Endodermal cell (in vitro differentiated cells): ENCODE data around the gene CENPP. TPM values are rescaled to one million over a fixed set of nuclear protein-coding genes. Genes with fewer than 3 reads are reported as not detected.

Experiments used
- DNase-seq: peaks from one replicate; pipeline ENCODE4 v3.0.0-alpha.2; 2017
- H3K27ac ChIP-seq: 2 replicates; pipeline ENCODE4 v1.5.1; 2013; ENCODE audit warnings: mild to moderate bottlenecking, low read depth, low read length, moderate library complexity
- H3K27me3 ChIP-seq: 2 replicates; pipeline ENCODE4 v1.6.1; 2013; ENCODE audit warnings: mild to moderate bottlenecking, low read length, moderate library complexity; ENCODE audit not compliant: insufficient read depth, control insufficient read depth, poor library complexity, severe bottlenecking
- H3K36me3 ChIP-seq: 2 replicates; pipeline ENCODE4 v1.7.0; 2013; ENCODE audit warnings: mild to moderate bottlenecking, low read length, moderate library complexity; ENCODE audit not compliant: control insufficient read depth, insufficient read depth
- H3K4me1 ChIP-seq: one replicate; pipeline ENCODE4 v1.7.0; 2013; ENCODE audit warnings: low read length; ENCODE audit not compliant: control insufficient read depth, insufficient read depth
- H3K4me3 ChIP-seq: 2 replicates; pipeline ENCODE4 v1.5.1; 2013; ENCODE audit warnings: mild to moderate bottlenecking, low read length, moderate library complexity
- H3K9ac ChIP-seq: 2 replicates; pipeline ENCODE4 v1.6.1; 2013; ENCODE audit warnings: mild to moderate bottlenecking, low read length, moderate library complexity; ENCODE audit not compliant: poor library complexity, severe bottlenecking; ENCODE audit errors: extremely low read depth
- H3K9me3 ChIP-seq: 2 replicates; pipeline ENCODE4 v1.6.1; 2013; ENCODE audit warnings: mild to moderate bottlenecking, low read length, moderate library complexity; ENCODE audit not compliant: control insufficient read depth
- H3K27ac Mint-ChIP-seq: 2 replicates; pipeline ENCODE4 v1.8.0; 2020; ENCODE audit warnings: mixed read lengths
- H3K27me3 Mint-ChIP-seq: 2 replicates; pipeline ENCODE4 v1.8.0; 2021; ENCODE audit warnings: mild to moderate bottlenecking, mixed read lengths; ENCODE audit not compliant: insufficient read depth
- H3K36me3 Mint-ChIP-seq: 2 replicates; pipeline ENCODE4 v1.8.0; 2020; ENCODE audit warnings: low read depth, mixed read lengths
- H3K4me1 Mint-ChIP-seq: 2 replicates; pipeline ENCODE4 v1.8.0; 2020; ENCODE audit warnings: mixed read lengths
- H3K4me3 Mint-ChIP-seq: 2 replicates; pipeline ENCODE4 v1.8.0; 2020; ENCODE audit warnings: mild to moderate bottlenecking, moderate library complexity, mixed read lengths
- H3K9me3 Mint-ChIP-seq: 2 replicates; pipeline ENCODE4 v1.8.0; 2020; ENCODE audit warnings: mild to moderate bottlenecking, mixed read lengths
- WGBS, 2 experiments: methylation state at CpG; one replicate each; pipeline versions ENCODE4 v1.1.5 to v1.1.7; 2013; ENCODE audit warnings: missing lambda C conversion rate in 2 of 2, mixed read lengths in 1 of 2; ENCODE audit not compliant: insufficient coverage in 1 of 2, insufficient read length in 1 of 2; 5-methylcytosine and 5-hydroxymethylcytosine counted together
- total RNA-seq, 2 donors: library from RNA; stranded (reverse); fragmentation: NEBNext Ultra II Directional in 1 of 2; extraction: Animal tissue kit (Norgen Biotek cat#: 25700) in 1 of 2; gene quantifications; 2 replicates in 1 of 2; 3 replicates in 1 of 2; pipeline ENCODE4 v1.2.1, GENCODE V29; 2021
- TF ChIP-seq, protein P1 (sequence below): fragments of 200-600 bp; sonication (generic); conservative IDR thresholded peaks from 2 replicates; pipeline ENCODE4 v1.5.0; 2021; ENCODE audit warnings: antibody characterized with exemption, mild to moderate bottlenecking

Gene CENPP
- total RNA-seq, 2 donors from 2014 or later: 8.2 to 9.2 TPM

- Histone ChIP-seq H3K4me1 (no peaks in the 10 kb centered on the region), H3K9ac (no peak overlapping the region), H3K27ac (no peak overlapping the region), H3K4me3 (no peak overlapping the region), H3K36me3 (no peaks in the 10 kb centered on the region), H3K9me3 (no peaks in the 10 kb centered on the region), H3K27me3 (no peaks in the 10 kb centered on the region)
- Mint-ChIP-seq H3K4me3 (no peak overlapping the region), H3K9me3 (peaks cover 5% of the 10 kb centered on the region), H3K27me3 (no peaks in the 10 kb centered on the region), H3K36me3 (peaks cover 3% of the 10 kb centered on the region), H3K4me1 (peaks cover 2% of the 10 kb centered on the region), H3K27ac (no peak overlapping the region)
- TF ChIP-seq, protein P1, sequence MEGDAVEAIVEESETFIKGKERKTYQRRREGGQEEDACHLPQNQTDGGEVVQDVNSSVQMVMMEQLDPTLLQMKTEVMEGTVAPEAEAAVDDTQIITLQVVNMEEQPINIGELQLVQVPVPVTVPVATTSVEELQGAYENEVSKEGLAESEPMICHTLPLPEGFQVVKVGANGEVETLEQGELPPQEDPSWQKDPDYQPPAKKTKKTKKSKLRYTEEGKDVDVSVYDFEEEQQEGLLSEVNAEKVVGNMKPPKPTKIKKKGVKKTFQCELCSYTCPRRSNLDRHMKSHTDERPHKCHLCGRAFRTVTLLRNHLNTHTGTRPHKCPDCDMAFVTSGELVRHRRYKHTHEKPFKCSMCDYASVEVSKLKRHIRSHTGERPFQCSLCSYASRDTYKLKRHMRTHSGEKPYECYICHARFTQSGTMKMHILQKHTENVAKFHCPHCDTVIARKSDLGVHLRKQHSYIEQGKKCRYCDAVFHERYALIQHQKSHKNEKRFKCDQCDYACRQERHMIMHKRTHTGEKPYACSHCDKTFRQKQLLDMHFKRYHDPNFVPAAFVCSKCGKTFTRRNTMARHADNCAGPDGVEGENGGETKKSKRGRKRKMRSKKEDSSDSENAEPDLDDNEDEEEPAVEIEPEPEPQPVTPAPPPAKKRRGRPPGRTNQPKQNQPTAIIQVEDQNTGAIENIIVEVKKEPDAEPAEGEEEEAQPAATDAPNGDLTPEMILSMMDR: no peak
- no peak for DNase-seq
- WGBS, 2 experiments: 82 to 89% methylated on average over 3 of the region's 3 CpGs
These were observed 221.6 kb downstream of the CENPP start for GRCh38 chr9:92547356-92547755.

- Mint-ChIP-seq H3K4me3 (no peak overlapping the region), H3K4me1 (peaks cover 11% of the 10 kb centered on the region), H3K27ac (no peak overlapping the region)
These were observed 225.0 kb downstream of the CENPP start for GRCh38 chr9:92550765-92551164.

GRCh38 chr9:92558612-92559374 lies 233.0 kb downstream of the CENPP start:
- Mint-ChIP-seq H3K27me3 (no peaks in the 10 kb centered on the region), H3K4me3 (peak overlapping the region; percentile 12), H3K4me1 (peaks cover 29% of the 10 kb centered on the region), H3K36me3 (no peaks in the 10 kb centered on the region), H3K9me3 (no peaks in the 10 kb centered on the region), H3K27ac (peak overlapping the region; percentile 93)
- no peaks in the 10 kb centered on the region for H3K4me1 ChIP-seq
- no peaks in the 10 kb centered on the region for H3K9me3 ChIP-seq
- 91 to 93% methylated on average over 7 to 16 of the region's 16 CpGs for WGBS, 2 experiments
- no peak overlapping the region for H3K4me3 ChIP-seq
- no peaks in the 10 kb centered on the region for H3K27me3 ChIP-seq
- H3K36me3 ChIP-seq: no peaks in the 10 kb centered on the region
- H3K27ac ChIP-seq: no peak overlapping the region
- TF ChIP-seq, protein P1: no peak
- H3K9ac ChIP-seq: no peak overlapping the region
- peak; percentile 57 for DNase-seq

More at GRCh38 chr9:92550765-92551164, 225.0 kb downstream of the CENPP start:
- TF ChIP-seq, protein P1: no peak
- H3K9me3 ChIP-seq: no peaks in the 10 kb centered on the region
- Mint-ChIP-seq H3K27me3 (no peaks in the 10 kb centered on the region), H3K9me3 (peaks cover 5% of the 10 kb centered on the region), H3K36me3 (peaks cover 3% of the 10 kb centered on the region)
- no peak overlapping the region for H3K4me3 ChIP-seq
- no peak for DNase-seq
- WGBS, 2 experiments: 97 to 100% methylated on average over 1 to 2 of the region's 2 CpGs
- no peaks in the 10 kb centered on the region for H3K27me3 ChIP-seq
- H3K4me1 ChIP-seq: no peaks in the 10 kb centered on the region
- no peaks in the 10 kb centered on the region for H3K36me3 ChIP-seq
- H3K27ac ChIP-seq: no peak overlapping the region
- H3K9ac ChIP-seq: no peak overlapping the region
